ENCODE measurements around the gene NCKAP5. TPM values are rescaled to one million over a fixed set of nuclear protein-coding genes. Genes with fewer than 3 reads are reported as not detected.

Gene NCKAP5
- total RNA-seq, 1 experiment from 2014 or later: not detected

- Histone ChIP-seq H4K20me1 (ENCODE audit: insufficient read depth) (no peaks in the 10 kb centered on the region), H3K4me1 (replicated peaks; ENCODE audit: insufficient read depth) (no peaks in the 10 kb centered on the region), H3K9me2 (ENCODE audit: insufficient read depth) (no peaks in the 10 kb centered on the region), H3K36me3 (ENCODE audit: low read depth) (no peaks in the 10 kb centered on the region), H3K9me3 (ENCODE audit: insufficient read depth, low read depth) (no peaks in the 10 kb centered on the region), H3K4me3 (no peak overlapping the region), H2AFZ (no peak overlapping the region), H3K27ac (no peak overlapping the region), H3K79me2 (ENCODE audit: low read depth) (no peaks in the 10 kb centered on the region), H3K4me2 (no peak overlapping the region), H3F3A (ENCODE audit: insufficient read depth, low read depth) (no peaks in the 10 kb centered on the region), H3K27me3 (ENCODE audit: insufficient read depth, low read depth) (peaks cover 27% of the 10 kb centered on the region)
- CTCF ChIA-PET: no interaction called here
- no TSS peak for BruUV-seq (replicated peaks)
- POLR2A ChIA-PET (ENCODE audit: unreplicated experiment): no interaction called here
- intact Hi-C loops (cut with micrococcal nuclease; ENCODE audit: unreplicated experiment): no loop called here
- no peak for DNase-seq
- no peak for TF ChIP-seq EZH2 (IDR thresholded peaks at IDR 0.05; ENCODE audit: low read depth)
- no peak for TF ChIP-seq CTCF (conservative IDR thresholded peaks at IDR 0.05)
Observed at GRCh38 chr2:133324150-133324561, 244.1 kb downstream of the NCKAP5 start.

GRCh38 chr2:133322909-133323308, 245.4 kb downstream of the NCKAP5 start:
- H3K9me2 ChIP-seq (ENCODE audit: insufficient read depth): no peaks in the 10 kb centered on the region
- no peaks in the 10 kb centered on the region for H3K9me3 ChIP-seq (ENCODE audit: insufficient read depth, low read depth)
- no peak overlapping the region for H3K4me2 ChIP-seq
- no peak for TF ChIP-seq EZH2 (IDR thresholded peaks at IDR 0.05; ENCODE audit: low read depth)
- no peak for TF ChIP-seq CTCF (conservative IDR thresholded peaks at IDR 0.05)
- H3K27me3 ChIP-seq (ENCODE audit: insufficient read depth, low read depth): peaks cover 21% of the 10 kb centered on the region; the same call in 1 of the 2 replicates
- H3K4me1 ChIP-seq (replicated peaks; ENCODE audit: insufficient read depth): no peaks in the 10 kb centered on the region
- no peaks in the 10 kb centered on the region for H3K36me3 ChIP-seq (ENCODE audit: low read depth)
- no TSS peak for BruUV-seq (replicated peaks)
- no peaks in the 10 kb centered on the region for H4K20me1 ChIP-seq (ENCODE audit: insufficient read depth)
- no peak overlapping the region for H3K27ac ChIP-seq
- POLR2A ChIA-PET (ENCODE audit: unreplicated experiment): no interaction called here
- H2AFZ ChIP-seq: no peak overlapping the region
- no peaks in the 10 kb centered on the region for H3K79me2 ChIP-seq (ENCODE audit: low read depth)
- intact Hi-C loops (cut with micrococcal nuclease; ENCODE audit: unreplicated experiment): no loop called here
- no peak overlapping the region for H3K4me3 ChIP-seq
- DNase-seq: no peak
- H3F3A ChIP-seq (ENCODE audit: insufficient read depth, low read depth): no peaks in the 10 kb centered on the region
- CTCF ChIA-PET: no interaction called here

GRCh38 chr2:133317178-133317577, 251.1 kb downstream of the NCKAP5 start:
- no peak overlapping the region for H3K4me2 ChIP-seq
- H3K9me3 ChIP-seq (ENCODE audit: insufficient read depth, low read depth): no peaks in the 10 kb centered on the region
- intact Hi-C loops (cut with micrococcal nuclease; ENCODE audit: unreplicated experiment): no loop called here
- ChIA-PET POLR2A (ENCODE audit: unreplicated experiment) (no interaction called here), CTCF (no interaction called here)
- no peaks in the 10 kb centered on the region for H3K9me2 ChIP-seq (ENCODE audit: insufficient read depth)
- H4K20me1 ChIP-seq (ENCODE audit: insufficient read depth): no peaks in the 10 kb centered on the region
- no peak overlapping the region for H3K27ac ChIP-seq
- H2AFZ ChIP-seq: no peak overlapping the region
- no peaks in the 10 kb centered on the region for H3K36me3 ChIP-seq (ENCODE audit: low read depth)
- peaks cover 35% of the 10 kb centered on the region for H3K27me3 ChIP-seq (ENCODE audit: insufficient read depth, low read depth)
- DNase-seq: no peak
- BruUV-seq (replicated peaks): no TSS peak
- no peaks in the 10 kb centered on the region for H3F3A ChIP-seq (ENCODE audit: insufficient read depth, low read depth)
- no peaks in the 10 kb centered on the region for H3K4me1 ChIP-seq (replicated peaks; ENCODE audit: insufficient read depth)
- no peak overlapping the region for H3K4me3 ChIP-seq
- no peaks in the 10 kb centered on the region for H3K79me2 ChIP-seq (ENCODE audit: low read depth)
- TF ChIP-seq EZH2 (IDR thresholded peaks at IDR 0.05; ENCODE audit: low read depth): no peak

- no peaks in the 10 kb centered on the region for H3K36me3 ChIP-seq (ENCODE audit: low read depth)
- CTCF ChIA-PET: no interaction called here
- no peaks in the 10 kb centered on the region for H3K9me3 ChIP-seq (ENCODE audit: insufficient read depth, low read depth)
- POLR2A ChIA-PET (ENCODE audit: unreplicated experiment): no interaction called here
- intact Hi-C loops (cut with micrococcal nuclease; ENCODE audit: unreplicated experiment): no loop called here
- no peaks in the 10 kb centered on the region for H3K79me2 ChIP-seq (ENCODE audit: low read depth)
- H3K4me2 ChIP-seq: no peak overlapping the region
- no peaks in the 10 kb centered on the region for H4K20me1 ChIP-seq (ENCODE audit: insufficient read depth)
- no peak for DNase-seq
- no peaks in the 10 kb centered on the region for H3K4me1 ChIP-seq (replicated peaks; ENCODE audit: insufficient read depth)
- H3K9me2 ChIP-seq (ENCODE audit: insufficient read depth): no peaks in the 10 kb centered on the region
- peaks cover 35% of the 10 kb centered on the region for H3K27me3 ChIP-seq (ENCODE audit: insufficient read depth, low read depth)
- H3F3A ChIP-seq (ENCODE audit: insufficient read depth, low read depth): no peaks in the 10 kb centered on the region
- TF ChIP-seq CTCF (conservative IDR thresholded peaks at IDR 0.05) (no peak), EZH2 (IDR thresholded peaks at IDR 0.05; ENCODE audit: low read depth) (no peak)
- no peak overlapping the region for H3K27ac ChIP-seq
- no peak overlapping the region for H3K4me3 ChIP-seq
- no peak overlapping the region for H2AFZ ChIP-seq
- BruUV-seq (replicated peaks): no TSS peak
Observed at GRCh38 chr2:133316557-133316956, 251.7 kb downstream of the NCKAP5 start.
